Pancreas (tissue), 10 donors: ENCODE results near the gene DCDC1. TPM values are rescaled to one million over a fixed set of nuclear protein-coding genes. Genes with fewer than 3 reads are reported as not detected.

ENCODE experiments used
- ATAC-seq, 4 donors: fragments of 200-7000 bp; cut with Tn5 transposase; one replicate each; pipeline versions ENCODE4 v1.8.0 to v1.9.1; 2020; ENCODE audit warnings: mild to moderate bottlenecking in 4 of 4, moderate library complexity in 4 of 4
- DNase-seq, 6 donors: peaks; one replicate each; pipeline ENCODE4 v3.0.0-alpha.2; 2020
- FAIRE-seq: peaks from 2 replicates; lab custom pipeline; 2012; peaks lifted over from hg19 to GRCh38; lab: Jason Lieb, UNC
- H3K27ac ChIP-seq, 4 donors: fragments of 200-600 bp; sonication (generic); 1 replicate in 3 of 4; 2 replicates in 1 of 4; pipeline versions ENCODE4 v1.5.0 to v1.8.0; 2020
- H3K27me3 ChIP-seq, 4 donors: fragments of 200-600 bp; one replicate each; pipeline ENCODE4 v1.8.0; 2021
- H3K36me3 ChIP-seq, 3 donors: fragments of 200-600 bp; sonication (generic) in 1 of 3; one replicate each; pipeline versions ENCODE4 v1.5.0 to v1.8.0; 2020 to 2021
- H3K4me1 ChIP-seq, 3 donors: fragments of 200-600 bp; one replicate each; pipeline ENCODE4 v1.8.0; 2021
- H3K4me3 ChIP-seq, 4 donors: fragments of 200-600 bp; sonication (generic) in 2 of 4; one replicate each; pipeline versions ENCODE4 v1.5.0 to v1.8.0; 2020 to 2021
- H3K9me3 ChIP-seq, 4 donors: fragments of 200-600 bp; one replicate each; pipeline ENCODE4 v1.8.0; 2021
- WGBS, 2 donors: extraction: QIAGEN DNeasy Blood & Tissue Kit; methylation state at CpG; one replicate each; pipeline ENCODE4 v1.1.7; 2013; 5-methylcytosine and 5-hydroxymethylcytosine counted together
- intact Hi-C, 3 donors: fragments of 100-400 bp; cut with DNase I; formaldehyde crosslinking; loops; one replicate each; pipeline versions ENCODE4 v1.11.1 to v1.14.2; 2022
- polyA plus RNA-seq, 2 donors: library from polyadenylated mRNA; stranded (reverse); fragments of 200-250 nt; gene quantifications; one replicate each; pipeline ENCODE4 v1.2.3, GENCODE V29; 2013
- total RNA-seq, 6 donors: library from RNA; stranded (reverse); fragmentation: NEBNext Ultra II Directional in 4 of 6; extraction: Animal tissue kit (Norgen Biotek cat#: 25700) in 4 of 6; gene quantifications; one replicate each; pipeline versions ENCODE4 v1.2.1 to v1.2.4, GENCODE V29; 2021 to 2023
- TF ChIP-seq, protein P1 (sequence below), 4 donors: fragments of 200-600 bp; sonication (generic) in 3 of 4; IDR thresholded peaks; one replicate each; pipeline versions ENCODE4 v1.5.0 to v1.8.0; 2021; ENCODE audit warnings: antibody characterized with exemption in 4 of 4
- donor health status: healthy with polysubstance abuse.
- donor health status: DM: no; HTN: no; CAD: no; lungs with moderate emphysema.
- donor health status: DM: no; HTN: no; CAD: no.
- donor health status: control.
- donor health status: control.
- donor health status: Bipolar disorder and iron deficiency.
- donor health status: DM: yes; HTN: yes; CAD: no.
- donor health status: DM: no; HTN: no; CAD: no.
- donor health status: DM: no; HTN: no; CAD: no.
- donor health status: DM: yes; HTN: yes; CAD: no.

The DCDC1 gene
- total and polyA plus RNA-seq, 8 donors, result 0.40 to 1.2 (median 0.68) TPM

DNA sequence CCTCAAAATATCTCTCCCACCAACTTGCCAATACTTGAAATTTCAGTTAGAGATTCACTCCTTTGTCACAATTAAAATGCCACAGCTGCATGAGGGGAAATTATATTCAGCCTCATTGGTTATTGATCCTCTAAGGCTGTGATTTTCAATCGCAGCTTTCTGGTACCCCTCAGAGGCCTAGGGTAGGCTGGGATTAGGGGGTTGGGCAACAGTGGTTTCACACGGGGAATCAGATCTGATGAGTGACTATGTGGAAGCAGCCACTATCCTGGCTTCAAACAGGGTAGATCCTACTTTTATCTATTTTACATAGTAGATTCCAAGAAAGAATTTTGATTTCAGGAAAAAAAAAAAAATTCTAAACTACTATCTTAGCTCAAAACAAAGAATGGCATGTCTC, 252.5 kb downstream of the DCDC1 start:
- ATAC-seq, result no peak
- no peaks in the 10 kb centered on the region for H3K4me1 ChIP-seq
- no peaks in the 10 kb centered on the region for H3K9me3 ChIP-seq
- no peak for DNase-seq
- H3K36me3 ChIP-seq, result no peaks in the 10 kb centered on the region
- 66 to 78% methylated on average over 2 of the region's 2 CpGs for WGBS, 2 donors
- FAIRE-seq, result no peak
- no peak overlapping the region for H3K4me3 ChIP-seq
- H3K27ac ChIP-seq, result no peak overlapping the region
- TF ChIP-seq, protein P1, sequence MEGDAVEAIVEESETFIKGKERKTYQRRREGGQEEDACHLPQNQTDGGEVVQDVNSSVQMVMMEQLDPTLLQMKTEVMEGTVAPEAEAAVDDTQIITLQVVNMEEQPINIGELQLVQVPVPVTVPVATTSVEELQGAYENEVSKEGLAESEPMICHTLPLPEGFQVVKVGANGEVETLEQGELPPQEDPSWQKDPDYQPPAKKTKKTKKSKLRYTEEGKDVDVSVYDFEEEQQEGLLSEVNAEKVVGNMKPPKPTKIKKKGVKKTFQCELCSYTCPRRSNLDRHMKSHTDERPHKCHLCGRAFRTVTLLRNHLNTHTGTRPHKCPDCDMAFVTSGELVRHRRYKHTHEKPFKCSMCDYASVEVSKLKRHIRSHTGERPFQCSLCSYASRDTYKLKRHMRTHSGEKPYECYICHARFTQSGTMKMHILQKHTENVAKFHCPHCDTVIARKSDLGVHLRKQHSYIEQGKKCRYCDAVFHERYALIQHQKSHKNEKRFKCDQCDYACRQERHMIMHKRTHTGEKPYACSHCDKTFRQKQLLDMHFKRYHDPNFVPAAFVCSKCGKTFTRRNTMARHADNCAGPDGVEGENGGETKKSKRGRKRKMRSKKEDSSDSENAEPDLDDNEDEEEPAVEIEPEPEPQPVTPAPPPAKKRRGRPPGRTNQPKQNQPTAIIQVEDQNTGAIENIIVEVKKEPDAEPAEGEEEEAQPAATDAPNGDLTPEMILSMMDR (IDR thresholded peaks at IDR 0.05), result no peak
- intact Hi-C loops, result no loop called here
- H3K27me3 ChIP-seq, result no peaks in the 10 kb centered on the region

DNA sequence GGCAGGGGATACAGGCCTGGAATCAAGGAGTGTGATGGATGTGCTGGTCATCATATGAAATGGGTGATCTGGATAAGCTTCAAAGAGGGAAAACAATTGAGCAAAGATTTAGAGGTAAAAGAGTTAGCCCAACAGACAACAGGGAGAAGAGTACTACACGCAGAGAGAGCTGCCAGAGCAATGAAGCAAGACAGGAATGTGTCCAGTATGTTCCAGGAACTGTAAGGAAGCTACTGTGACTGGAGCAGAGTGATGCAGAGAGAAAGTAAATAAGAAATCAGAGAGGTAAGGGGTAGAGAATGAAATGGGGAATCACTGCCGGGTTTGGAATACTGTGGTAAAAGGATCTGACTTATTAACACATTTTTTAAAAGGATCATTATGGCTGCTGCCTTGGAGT, 255.1 kb downstream of the DCDC1 start:
- H3K27me3 ChIP-seq, result no peaks in the 10 kb centered on the region
- intact Hi-C loops, result no loop called here
- no peaks in the 10 kb centered on the region for H3K9me3 ChIP-seq
- H3K36me3 ChIP-seq, result no peaks in the 10 kb centered on the region
- no peaks in the 10 kb centered on the region for H3K4me1 ChIP-seq
- TF ChIP-seq, protein P1 (IDR thresholded peaks at IDR 0.05), result no peak
- FAIRE-seq, result no peak
- 81 to 92% methylated on average over 2 of the region's 2 CpGs for WGBS, 2 donors
- H3K4me3 ChIP-seq, result no peak overlapping the region
- no peak overlapping the region for H3K27ac ChIP-seq
- ATAC-seq, result no peak
- DNase-seq, result no peak

DNA sequence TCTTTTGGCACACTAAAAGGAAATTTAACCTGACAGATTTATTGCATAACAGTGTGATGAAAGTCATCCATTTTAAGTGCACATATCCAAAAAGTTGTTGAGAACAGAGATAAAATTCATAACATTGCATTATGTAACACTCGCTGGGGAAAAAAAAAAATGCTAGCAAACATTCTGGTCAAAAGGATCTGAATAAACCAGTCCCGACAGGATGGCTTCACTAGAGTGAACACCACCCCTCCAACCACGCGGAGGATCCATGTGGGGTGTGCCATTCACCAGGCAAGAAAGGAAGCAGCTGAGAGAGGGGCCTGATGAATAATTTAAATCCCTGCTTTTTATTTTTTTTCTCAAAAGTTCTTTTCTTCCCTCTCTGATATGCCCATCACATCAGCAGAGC, 258.7 kb downstream of the DCDC1 start:
- DNase-seq (no peak), FAIRE-seq (no peak), ATAC-seq (peak in 1 of 4 donors; percentile 22)
- 20 to 31% methylated on average over 4 of the region's 4 CpGs for WGBS, 2 donors
- Histone ChIP-seq H3K4me1 (no peaks in the 10 kb centered on the region), H3K4me3 (no peak overlapping the region), H3K9me3 (no peaks in the 10 kb centered on the region), H3K36me3 (no peaks in the 10 kb centered on the region), H3K27ac (no peak overlapping the region), H3K27me3 (no peaks in the 10 kb centered on the region)
- TF ChIP-seq, protein P1 (IDR thresholded peaks at IDR 0.05), result no peak
- intact Hi-C loops, result no loop called here

DNA sequence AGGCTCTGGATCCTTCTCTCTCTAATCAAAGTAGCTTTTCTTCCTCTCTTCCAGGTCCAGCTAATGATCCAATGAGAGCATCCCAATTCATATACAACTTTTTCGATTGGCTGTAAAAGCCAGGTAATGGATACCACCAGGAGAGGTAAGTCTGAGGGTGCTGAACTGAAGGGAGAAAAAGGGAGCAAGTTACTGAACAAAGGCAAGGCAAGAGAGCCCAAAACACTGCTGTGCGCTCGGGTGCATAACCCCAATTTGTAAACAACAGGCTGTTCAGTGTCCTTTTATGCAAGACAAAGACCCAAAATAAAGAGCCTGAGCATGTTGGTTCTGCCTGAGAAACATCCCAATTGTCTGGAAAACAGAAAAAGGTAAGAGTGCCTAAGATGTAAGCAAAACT, 260.1 kb downstream of the DCDC1 start:
- TF ChIP-seq, protein P1 (IDR thresholded peaks at IDR 0.05), result no peak
- no peaks in the 10 kb centered on the region for H3K36me3 ChIP-seq
- ATAC-seq, result no peak
- FAIRE-seq, result no peak
- no peak overlapping the region for H3K4me3 ChIP-seq
- intact Hi-C loops, result no loop called here
- DNase-seq, result no peak
- H3K27me3 ChIP-seq, result no peaks in the 10 kb centered on the region
- 86 to 94% methylated on average over 3 of the region's 3 CpGs for WGBS, 2 donors
- no peaks in the 10 kb centered on the region for H3K4me1 ChIP-seq
- H3K27ac ChIP-seq, result no peak overlapping the region
- H3K9me3 ChIP-seq, result no peaks in the 10 kb centered on the region

DNA sequence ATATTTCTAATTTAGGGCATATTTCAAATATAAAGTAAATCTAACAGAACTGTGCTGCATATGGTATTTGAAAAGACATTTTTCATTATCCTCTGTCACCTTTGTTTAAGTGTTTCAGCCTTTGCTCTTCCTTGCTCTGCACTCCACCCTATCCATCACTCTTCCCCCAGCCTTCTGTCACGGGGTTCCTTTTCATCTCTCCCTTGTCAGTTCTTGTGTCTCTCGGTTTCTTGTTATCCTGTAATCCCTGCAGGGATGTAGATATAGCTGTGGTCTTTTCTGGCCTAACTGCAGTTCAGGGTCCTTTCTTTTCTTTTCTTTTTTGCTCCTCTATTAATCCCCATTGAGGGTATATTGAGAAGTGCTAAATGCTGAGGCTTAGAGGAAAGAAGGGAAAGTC, 261.9 kb downstream of the DCDC1 start:
- no peak for FAIRE-seq
- TF ChIP-seq, protein P1 (IDR thresholded peaks at IDR 0.05), result no peak
- ATAC-seq, result no peak
- no peak overlapping the region for H3K27ac ChIP-seq
- intact Hi-C loops, result no loop called here
- peaks cover 9 to 10% (median 10%) of the 10 kb centered on the region in 3 donors for H3K4me1 ChIP-seq
- H3K27me3 ChIP-seq, result no peaks in the 10 kb centered on the region
- H3K36me3 ChIP-seq, result no peaks in the 10 kb centered on the region
- 59 to 63% methylated on average over 2 of the region's 2 CpGs for WGBS, 2 donors
- DNase-seq, result no peak
- H3K4me3 ChIP-seq, result no peak overlapping the region
- H3K9me3 ChIP-seq, result no peaks in the 10 kb centered on the region
